A673 (cell line): ENCODE results near the gene GPC6. TPM values are rescaled to one million over a fixed set of nuclear protein-coding genes. Genes with fewer than 3 reads are reported as not detected.
A peak's percentile ranks its signal among the peaks of the same experiment; 100 is the strongest.

Experiments
- BruUV-seq: library from RNA; stranded (reverse); fragments of 400-500 nt; replicated peaks from 2 replicates; lab custom pipeline; 2021; lab: Mats Ljungman, UMichigan
- CTCF ChIA-PET: fragments of 300-600 bp; sonication (Branson Sonifier 250); formaldehyde crosslinking; loops from one replicate; lab custom pipeline; 2022; ENCODE audit warnings: antibody characterized with exemption; lab: Charles Lee
- POLR2A ChIA-PET: fragments of 300-600 bp; sonication (Branson Sonifier 250); formaldehyde crosslinking; loops from one replicate; lab custom pipeline; 2022; ENCODE audit warnings: antibody characterized with exemption; ENCODE audit not compliant: low non-redundant PET; lab: Charles Lee
- DNase-seq: peaks from one replicate; pipeline ENCODE4 v3.0.0-alpha.2; 2015; ENCODE audit warnings: low spot score
- H3K27ac ChIP-seq: fragments of 200-600 bp; sonication (generic); 2 replicates; pipeline ENCODE4 v1.5.1; 2016; ENCODE audit warnings: mixed run types, low read depth, mild to moderate bottlenecking, mixed read lengths, antibody characterized with exemption, low read length; ENCODE audit not compliant: poor library complexity, severe bottlenecking
- H3K27me3 ChIP-seq: fragments of 200-600 bp; sonication (generic); replicated peaks from 2 replicates; pipeline ENCODE4 v1.6.1; 2017; ENCODE audit warnings: mixed run types, low read depth, mild to moderate bottlenecking, mixed read lengths, antibody characterized with exemption, low read length; ENCODE audit not compliant: insufficient read depth, poor library complexity
- H3K36me3 ChIP-seq: fragments of 200-600 bp; sonication (generic); 2 replicates; pipeline ENCODE4 v1.6.1; 2016; ENCODE audit warnings: mixed run types, mild to moderate bottlenecking, mixed read lengths, antibody characterized with exemption, low read length; ENCODE audit not compliant: insufficient read depth, poor library complexity, severe bottlenecking
- H3K4me1 ChIP-seq: fragments of 200-600 bp; sonication (generic); 2 replicates; pipeline ENCODE4 v1.6.1; 2017; ENCODE audit warnings: mixed run types, mild to moderate bottlenecking, mixed read lengths, antibody characterized with exemption, low read length; ENCODE audit not compliant: insufficient read depth, poor library complexity, severe bottlenecking
- H3K4me3 ChIP-seq: fragments of 200-600 bp; sonication (generic); 2 replicates; pipeline ENCODE4 v1.5.1; 2016; ENCODE audit warnings: low read depth, mixed run types, mild to moderate bottlenecking, mixed read lengths, low read length; ENCODE audit not compliant: poor library complexity, severe bottlenecking
- H3K9me3 ChIP-seq: fragments of 200-600 bp; sonication (generic); 2 replicates; pipeline ENCODE4 v1.6.1; 2016; ENCODE audit warnings: mixed run types, low read depth, mild to moderate bottlenecking, mixed read lengths, antibody characterized with exemption, low read length; ENCODE audit not compliant: poor library complexity, severe bottlenecking
- CTCF ChIP-seq: fragments of 300-800, 200-600 bp; sonication (generic); conservative IDR thresholded peaks from 2 replicates; pipeline ENCODE4 v1.5.1; 2017; ENCODE audit warnings: low read depth, mild to moderate bottlenecking, antibody characterized with exemption, low read length, moderate library complexity, mixed read lengths
- EZH2 ChIP-seq: fragments of 200-600 bp; sonication (generic); IDR thresholded peaks from 2 replicates; pipeline ENCODE4 v1.6.1; 2017; ENCODE audit warnings: borderline replicate concordance, low read depth, mild to moderate bottlenecking, mixed read lengths, antibody characterized with exemption, low read length; ENCODE audit not compliant: poor library complexity, severe bottlenecking
- intact Hi-C: fragments of 100-400 bp; cut with micrococcal nuclease; formaldehyde crosslinking; loops from one replicate; pipeline ENCODE4 v1.10.0; 2022; ENCODE audit not compliant: unreplicated experiment
- total RNA-seq: library from RNA; stranded (reverse); gene quantifications from 2 replicates; pipeline ENCODE4 v1.2.3, GENCODE V29; 2021

Gene GPC6
- total RNA-seq, 1 experiment from 2014 or later: 23.3 TPM

DNA sequence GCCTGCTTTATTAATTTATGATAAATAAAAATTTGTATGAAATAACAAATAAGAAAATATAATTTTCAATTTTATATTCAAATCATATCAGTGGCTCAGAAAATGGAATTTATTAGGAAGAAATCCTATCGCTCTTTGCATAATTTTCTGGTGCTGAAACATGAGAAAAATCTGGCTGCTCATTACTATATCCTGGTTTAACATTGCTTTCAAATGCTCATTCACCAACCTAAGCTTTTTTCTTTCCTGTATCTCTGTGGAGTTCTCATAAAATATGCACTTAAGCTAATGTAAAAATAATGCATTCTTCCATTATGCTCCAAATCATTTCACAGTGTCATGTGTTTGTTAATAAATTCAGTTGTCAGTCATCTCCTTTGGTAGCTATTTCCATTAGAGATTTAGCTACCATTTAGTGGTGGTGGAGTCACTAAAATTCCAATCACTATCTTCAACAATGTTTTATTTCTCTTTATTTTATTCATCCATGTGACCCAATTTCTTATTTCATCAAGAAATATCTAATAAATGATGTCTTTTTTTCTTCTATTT lies 754.9 kb downstream of the GPC6 start:
- ChIA-PET POLR2A (interaction anchor here (0.5 kb wide), 1 partner anchor 613 kb away, joined by 15 read pairs; no protein-coding TSS in a partner anchor), CTCF (no interaction called here)
- Histone ChIP-seq H3K4me3 (no peak overlapping the region), H3K27ac (peak overlapping the region; percentile 14), H3K4me1 (peaks cover 56% of the 10 kb centered on the region), H3K27me3 (no peaks in the 10 kb centered on the region), H3K36me3 (no peaks in the 10 kb centered on the region), H3K9me3 (no peaks in the 10 kb centered on the region)
- BruUV-seq: no TSS peak
- TF ChIP-seq EZH2 (no peak), CTCF (no peak)
- DNase-seq: peak; percentile 45
- intact Hi-C loops: no loop called here

DNA sequence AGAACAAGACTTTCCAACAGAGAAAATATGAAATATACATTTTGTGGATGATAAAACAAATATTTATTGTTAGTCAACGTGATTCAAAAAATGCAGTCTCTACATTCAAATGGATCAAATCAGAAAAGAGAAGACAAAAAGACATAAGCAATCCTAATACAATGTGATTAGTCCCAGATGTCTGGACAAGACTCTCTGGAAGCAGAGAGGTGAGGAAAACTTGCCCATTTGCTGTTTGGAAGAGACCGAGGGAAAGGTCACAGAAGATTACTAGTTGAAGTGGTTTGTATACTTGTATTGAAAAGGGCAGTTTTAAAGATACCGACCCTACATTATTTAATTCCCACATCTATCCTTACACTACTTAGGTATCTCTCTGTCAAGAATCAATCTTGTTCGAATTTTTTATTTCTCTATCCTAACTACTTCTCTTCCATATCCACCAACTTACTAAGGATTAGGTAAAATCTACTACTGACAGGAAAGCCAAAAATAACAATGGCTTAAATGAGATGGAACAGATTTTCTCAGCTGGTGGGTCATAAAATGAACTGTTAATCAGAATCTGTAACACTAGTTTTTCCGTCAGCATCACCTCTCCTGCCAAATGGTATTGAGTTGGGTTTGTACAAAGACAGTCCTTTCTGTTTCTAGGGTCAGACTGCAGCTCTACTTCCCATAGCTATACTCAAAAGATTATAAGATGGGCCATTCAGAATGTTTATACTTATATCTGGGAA lies 755.7 kb downstream of the GPC6 start:
- H3K9me3 ChIP-seq: no peaks in the 10 kb centered on the region
- peak overlapping the region; percentile 14 for H3K27ac ChIP-seq
- ChIA-PET POLR2A (no interaction called here), CTCF (no interaction called here)
- DNase-seq: peak; percentile 33
- TF ChIP-seq CTCF: no peak
- no peak for TF ChIP-seq EZH2
- H3K36me3 ChIP-seq: no peaks in the 10 kb centered on the region
- H3K4me3 ChIP-seq: no peak overlapping the region
- H3K4me1 ChIP-seq: peaks cover 47% of the 10 kb centered on the region
- no TSS peak for BruUV-seq
- no peaks in the 10 kb centered on the region for H3K27me3 ChIP-seq
- intact Hi-C loops: no loop called here

- Histone ChIP-seq H3K27ac (no peak overlapping the region), H3K36me3 (no peaks in the 10 kb centered on the region), H3K4me3 (no peak overlapping the region), H3K9me3 (no peaks in the 10 kb centered on the region), H3K4me1 (peaks cover 47% of the 10 kb centered on the region), H3K27me3 (no peaks in the 10 kb centered on the region)
- POLR2A ChIA-PET: no interaction called here
- CTCF ChIA-PET: no interaction called here
- intact Hi-C loops: no loop called here
- BruUV-seq: no TSS peak
- DNase-seq: no peak
- no peak for TF ChIP-seq CTCF
- no peak for TF ChIP-seq EZH2
Measured at GRCh38 chr13:93984052-93984451, 757.4 kb downstream of the GPC6 start.
